ENCODE results near the gene SDF2L1. TPM values are rescaled to one million over a fixed set of nuclear protein-coding genes. Genes with fewer than 3 reads are reported as not detected.

The SDF2L1 gene
- total RNA-seq, 1 donor from 2014 or later: 87.1 TPM

- TF ChIP-seq CTCF (IDR thresholded peaks at IDR 0.05; ENCODE audit: insufficient read depth, low read length, poor library complexity, severe bottlenecking): peak; percentile 76
- no peaks in the 10 kb centered on the region for H3K36me3 ChIP-seq (ENCODE audit: control insufficient read depth, insufficient read depth, low read length)
- H3K27me3 ChIP-seq (ENCODE audit: control insufficient read depth, insufficient read depth, low read length): no peaks in the 10 kb centered on the region
- DNase-seq (ENCODE audit: low read depth): peak; percentile 80
- peak within 1 kb of the TSS; percentile 100 for H3K4me3 ChIP-seq (ENCODE audit: low read depth, low read length)
These were observed 12.6 kb upstream of the SDF2L1 start, which contains the start of gene YDJC for GRCh38 chr22:21629255-21630149. TSS of gene YDJC (minus strand) at chr22:21630022. CDS start at chr22:21630014, 8 bp downstream.

GRCh38 chr22:21631025-21631424, 11.1 kb upstream of the SDF2L1 start:
- H3K27me3 ChIP-seq (ENCODE audit: control insufficient read depth, insufficient read depth, low read length): no peaks in the 10 kb centered on the region
- no peak overlapping the region for H3K4me3 ChIP-seq (ENCODE audit: low read depth, low read length)
- no peaks in the 10 kb centered on the region for H3K36me3 ChIP-seq (ENCODE audit: control insufficient read depth, insufficient read depth, low read length)
- DNase-seq (ENCODE audit: low read depth): no peak
- no peak for TF ChIP-seq CTCF (IDR thresholded peaks at IDR 0.05; ENCODE audit: insufficient read depth, low read length, poor library complexity, severe bottlenecking)

GRCh38 chr22:21632237-21632895, 9.7 kb upstream of the SDF2L1 start, which contains the start of gene CCDC116:
TSS of gene CCDC116 (plus strand) at chr22:21632760. CDS start at chr22:21633182, 422 bp downstream.
- TF ChIP-seq CTCF (IDR thresholded peaks at IDR 0.05; ENCODE audit: insufficient read depth, low read length, poor library complexity, severe bottlenecking): no peak
- Histone ChIP-seq H3K36me3 (ENCODE audit: control insufficient read depth, insufficient read depth, low read length) (no peaks in the 10 kb centered on the region), H3K4me3 (ENCODE audit: low read depth, low read length) (no peak within 1 kb of the TSS)

GRCh38 chr22:21632931-21633330, 9.2 kb upstream of the SDF2L1 start:
- no peak overlapping the region for H3K4me3 ChIP-seq (ENCODE audit: low read depth, low read length)
- H3K27me3 ChIP-seq (ENCODE audit: control insufficient read depth, insufficient read depth, low read length): no peaks in the 10 kb centered on the region
- TF ChIP-seq CTCF (IDR thresholded peaks at IDR 0.05; ENCODE audit: insufficient read depth, low read length, poor library complexity, severe bottlenecking): no peak
- no peak for DNase-seq (ENCODE audit: low read depth)
- H3K36me3 ChIP-seq (ENCODE audit: control insufficient read depth, insufficient read depth, low read length): no peaks in the 10 kb centered on the region

More at GRCh38 chr22:21632237-21632895, 9.7 kb upstream of the SDF2L1 start, which contains the start of gene CCDC116:
- no peaks in the 10 kb centered on the region for H3K27me3 ChIP-seq (ENCODE audit: control insufficient read depth, insufficient read depth, low read length)
- no peak for DNase-seq (ENCODE audit: low read depth)

- Histone ChIP-seq H3K27me3 (ENCODE audit: control insufficient read depth, insufficient read depth, low read length) (no peaks in the 10 kb centered on the region), H3K4me3 (ENCODE audit: low read depth, low read length) (no peak overlapping the region), H3K36me3 (ENCODE audit: control insufficient read depth, insufficient read depth, low read length) (no peaks in the 10 kb centered on the region)
- no peak for TF ChIP-seq CTCF (IDR thresholded peaks at IDR 0.05; ENCODE audit: insufficient read depth, low read length, poor library complexity, severe bottlenecking)
- DNase-seq (ENCODE audit: low read depth): no peak
These were observed 8.6 kb upstream of the SDF2L1 start for GRCh38 chr22:21633481-21633880.
